K562 treated with DMSO at 1 percent for 24 hours (cell line): ENCODE measurements around the gene NBPF3. TPM values are rescaled to one million over a fixed set of nuclear protein-coding genes. Genes with fewer than 3 reads are reported as not detected.

Experiments
- total RNA-seq: library from RNA; unstranded; fragments of 300-600 nt; gene quantifications from 2 replicates; pipeline ENCODE4 v1.2.3, GENCODE V29; 2022; ENCODE audit warnings: low read depth; ENCODE audit not compliant: insufficient read depth

Gene NBPF3, protein sequence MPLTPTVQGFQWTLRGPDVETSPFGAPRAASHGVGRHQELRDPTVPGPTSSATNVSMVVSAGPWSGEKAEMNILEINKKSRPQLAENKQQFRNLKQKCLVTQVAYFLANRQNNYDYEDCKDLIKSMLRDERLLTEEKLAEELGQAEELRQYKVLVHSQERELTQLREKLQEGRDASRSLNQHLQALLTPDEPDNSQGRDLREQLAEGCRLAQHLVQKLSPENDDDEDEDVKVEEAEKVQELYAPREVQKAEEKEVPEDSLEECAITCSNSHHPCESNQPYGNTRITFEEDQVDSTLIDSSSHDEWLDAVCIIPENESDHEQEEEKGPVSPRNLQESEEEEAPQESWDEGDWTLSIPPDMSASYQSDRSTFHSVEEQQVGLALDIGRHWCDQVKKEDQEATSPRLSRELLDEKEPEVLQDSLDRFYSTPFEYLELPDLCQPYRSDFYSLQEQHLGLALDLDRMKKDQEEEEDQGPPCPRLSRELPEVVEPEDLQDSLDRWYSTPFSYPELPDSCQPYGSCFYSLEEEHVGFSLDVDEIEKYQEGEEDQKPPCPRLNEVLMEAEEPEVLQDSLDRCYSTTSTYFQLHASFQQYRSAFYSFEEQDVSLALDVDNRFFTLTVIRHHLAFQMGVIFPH
- total RNA-seq = 10.6 and 12.4 TPM in 2 replicates

GRCh38 chr1:21439721-21440629 is at the start of gene NBPF3:
Gene NBPF3 (plus strand): TSS chr1:21440137. CDS start chr1:21445087, 4,950 bp downstream.

GRCh38 chr1:21509351-21510112 is 69.6 kb downstream of the NBPF3 start, which contains the start of gene ALPL:
Gene ALPL (plus strand): TSS chr1:21509423. CDS start chr1:21554082, 44,659 bp downstream.

Other genes with a start within 250 kb of the NBPF3 start
- 31.1 and 31.9 TPM in 2 replicates for gene ECE1, start 149.7 kb upstream of the NBPF3 start, total RNA-seq
- gene ALPL, start 69.3 kb downstream of the NBPF3 start, total RNA-seq = 0.24 TPM in 1 of 2 replicates, not detected in the other
- 33.7 and 34.4 TPM in 2 replicates for gene RAP1GAP, start 229.2 kb downstream of the NBPF3 start, total RNA-seq